ENCODE measurements around the gene LRRC47. TPM values are rescaled to one million over a fixed set of nuclear protein-coding genes. Genes with fewer than 3 reads are reported as not detected.
A peak's percentile ranks its signal among the peaks of the same experiment; 100 is the strongest.

The LRRC47 gene
- polyA plus RNA-seq, 1 experiment, result 37.1 TPM

DNA sequence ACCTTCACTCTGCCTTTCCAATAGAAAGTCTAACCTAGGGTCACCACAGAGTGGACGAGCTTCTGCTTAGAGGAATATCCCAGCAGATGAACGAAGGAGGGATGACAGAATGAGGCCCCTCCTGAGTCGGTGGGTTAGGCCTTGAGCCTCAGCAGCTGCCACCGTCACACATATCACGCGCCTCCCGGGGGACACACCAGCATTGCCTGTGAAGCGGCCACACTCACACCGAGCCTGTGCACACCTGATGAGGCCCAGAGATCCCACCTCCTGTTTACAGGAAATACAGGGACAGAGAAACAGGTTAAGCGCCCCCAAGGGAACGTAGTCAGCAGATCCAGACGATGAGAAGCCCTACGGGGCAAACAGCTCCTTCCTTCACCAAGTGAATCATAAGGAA, 25.1 kb upstream of the LRRC47 start:
- H3K9me3 ChIP-seq (ENCODE audit: control insufficient read depth, insufficient read depth, low read length), result no peaks in the 10 kb centered on the region
- H3K27me3 ChIP-seq (ENCODE audit: control insufficient read depth, insufficient read depth, low read length), result no peaks in the 10 kb centered on the region
- H3K4me3 ChIP-seq (ENCODE audit: low read depth, low read length), result no peak overlapping the region
- no peak for DNase-seq (ENCODE audit: low read depth, low spot score)
- POLR2A ChIA-PET, result no interaction called here
- TF ChIP-seq, protein P1, sequence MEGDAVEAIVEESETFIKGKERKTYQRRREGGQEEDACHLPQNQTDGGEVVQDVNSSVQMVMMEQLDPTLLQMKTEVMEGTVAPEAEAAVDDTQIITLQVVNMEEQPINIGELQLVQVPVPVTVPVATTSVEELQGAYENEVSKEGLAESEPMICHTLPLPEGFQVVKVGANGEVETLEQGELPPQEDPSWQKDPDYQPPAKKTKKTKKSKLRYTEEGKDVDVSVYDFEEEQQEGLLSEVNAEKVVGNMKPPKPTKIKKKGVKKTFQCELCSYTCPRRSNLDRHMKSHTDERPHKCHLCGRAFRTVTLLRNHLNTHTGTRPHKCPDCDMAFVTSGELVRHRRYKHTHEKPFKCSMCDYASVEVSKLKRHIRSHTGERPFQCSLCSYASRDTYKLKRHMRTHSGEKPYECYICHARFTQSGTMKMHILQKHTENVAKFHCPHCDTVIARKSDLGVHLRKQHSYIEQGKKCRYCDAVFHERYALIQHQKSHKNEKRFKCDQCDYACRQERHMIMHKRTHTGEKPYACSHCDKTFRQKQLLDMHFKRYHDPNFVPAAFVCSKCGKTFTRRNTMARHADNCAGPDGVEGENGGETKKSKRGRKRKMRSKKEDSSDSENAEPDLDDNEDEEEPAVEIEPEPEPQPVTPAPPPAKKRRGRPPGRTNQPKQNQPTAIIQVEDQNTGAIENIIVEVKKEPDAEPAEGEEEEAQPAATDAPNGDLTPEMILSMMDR (IDR thresholded peaks at IDR 0.05; ENCODE audit: low read depth, low read length), result no peak
- CTCF ChIA-PET, result interaction anchor here (1.5 kb wide), 1 partner anchor 97 kb away, joined by 4 read pairs; no protein-coding TSS in a partner anchor
- H3K27ac ChIP-seq (ENCODE audit: low read depth, low read length), result no peak overlapping the region

DNA sequence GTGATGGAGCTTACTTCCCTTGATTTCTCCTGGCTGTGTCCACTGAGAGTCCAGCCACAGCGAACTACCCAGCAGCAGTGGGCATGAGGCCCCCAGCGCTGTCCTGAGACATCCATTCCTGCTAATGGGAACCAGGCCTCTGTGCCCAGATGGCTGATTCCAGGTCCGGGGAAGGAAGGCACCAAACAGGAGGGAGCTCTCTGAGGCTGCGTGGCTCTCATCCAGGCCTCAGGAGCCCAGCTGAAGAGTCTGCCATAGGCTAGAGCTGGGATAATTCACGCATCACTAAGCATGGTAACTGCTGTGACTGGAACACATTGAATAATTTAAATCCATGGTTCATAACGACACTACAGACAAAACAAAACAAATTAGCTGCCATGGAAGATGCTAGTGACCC, 24.7 kb upstream of the LRRC47 start:
- TF ChIP-seq, protein P1 (IDR thresholded peaks at IDR 0.05; ENCODE audit: low read depth, low read length), result no peak
- POLR2A ChIA-PET, result no interaction called here
- Histone ChIP-seq H3K27me3 (ENCODE audit: control insufficient read depth, insufficient read depth, low read length) (no peaks in the 10 kb centered on the region), H3K27ac (ENCODE audit: low read depth, low read length) (no peak overlapping the region), H3K9me3 (ENCODE audit: control insufficient read depth, insufficient read depth, low read length) (no peaks in the 10 kb centered on the region), H3K4me3 (ENCODE audit: low read depth, low read length) (no peak overlapping the region)
- no peak for DNase-seq (ENCODE audit: low read depth, low spot score)
- CTCF ChIA-PET, result interaction anchor here (1.5 kb wide), 1 partner anchor 96 kb away, joined by 4 read pairs; no protein-coding TSS in a partner anchor

DNA sequence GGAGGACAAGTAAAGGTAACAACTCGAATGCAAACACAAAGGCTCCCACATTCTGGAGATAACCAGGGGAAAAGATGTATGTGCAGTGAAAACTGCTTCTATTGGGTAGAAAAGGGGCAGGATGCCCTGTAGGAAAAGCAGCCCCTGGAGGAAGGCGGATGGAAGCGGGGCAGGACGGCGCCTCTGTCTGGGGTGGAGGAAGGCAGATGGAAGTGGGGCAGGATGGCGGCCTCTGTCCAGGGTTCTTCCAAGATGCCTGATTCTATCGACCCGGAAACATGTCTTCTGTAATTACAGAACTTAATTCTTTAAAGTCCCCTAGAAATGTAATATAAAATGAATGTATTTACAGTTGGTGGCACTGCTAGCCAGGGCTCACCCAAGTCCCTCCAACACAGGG, 24.0 kb upstream of the LRRC47 start:
- Histone ChIP-seq H3K4me3 (ENCODE audit: low read depth, low read length) (no peak overlapping the region), H3K27me3 (ENCODE audit: control insufficient read depth, insufficient read depth, low read length) (no peaks in the 10 kb centered on the region), H3K27ac (ENCODE audit: low read depth, low read length) (peak overlapping the region; percentile 21), H3K9me3 (ENCODE audit: control insufficient read depth, insufficient read depth, low read length) (no peaks in the 10 kb centered on the region)
- POLR2A ChIA-PET, result no interaction called here
- DNase-seq (ENCODE audit: low read depth, low spot score), result no peak
- TF ChIP-seq, protein P1 (IDR thresholded peaks at IDR 0.05; ENCODE audit: low read depth, low read length), result no peak
- CTCF ChIA-PET, result no interaction called here

DNA sequence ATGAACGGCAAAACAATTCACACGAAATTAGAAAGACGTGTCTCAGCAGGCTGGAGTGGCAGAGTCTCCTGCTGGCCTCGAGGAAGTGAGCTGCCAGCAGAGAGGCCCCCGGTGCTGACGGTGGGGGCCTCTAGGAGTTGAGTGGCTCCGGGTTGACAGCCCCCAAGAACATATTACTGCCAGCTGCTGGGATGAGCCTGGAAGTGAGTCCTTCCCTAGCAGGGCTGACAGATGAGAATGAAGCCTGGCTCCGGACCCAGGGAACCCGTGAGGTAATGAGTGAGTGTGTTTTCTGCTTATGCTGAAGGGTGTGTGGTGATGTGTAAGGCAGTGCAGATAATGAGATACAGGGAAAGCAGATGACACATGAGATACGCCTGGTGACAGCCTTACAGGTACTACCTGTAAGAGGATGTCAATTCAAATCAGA, 23.5 kb upstream of the LRRC47 start:
- Histone ChIP-seq H3K27ac (ENCODE audit: low read depth, low read length) (no peak overlapping the region), H3K27me3 (ENCODE audit: control insufficient read depth, insufficient read depth, low read length) (no peaks in the 10 kb centered on the region), H3K9me3 (ENCODE audit: control insufficient read depth, insufficient read depth, low read length) (no peaks in the 10 kb centered on the region; the same call in 1 of the 2 replicates), H3K4me3 (ENCODE audit: low read depth, low read length) (no peak overlapping the region)
- TF ChIP-seq, protein P1 (IDR thresholded peaks at IDR 0.05; ENCODE audit: low read depth, low read length), result no peak
- ChIA-PET POLR2A (no interaction called here), CTCF (no interaction called here)
- DNase-seq (ENCODE audit: low read depth, low spot score), result no peak

DNA sequence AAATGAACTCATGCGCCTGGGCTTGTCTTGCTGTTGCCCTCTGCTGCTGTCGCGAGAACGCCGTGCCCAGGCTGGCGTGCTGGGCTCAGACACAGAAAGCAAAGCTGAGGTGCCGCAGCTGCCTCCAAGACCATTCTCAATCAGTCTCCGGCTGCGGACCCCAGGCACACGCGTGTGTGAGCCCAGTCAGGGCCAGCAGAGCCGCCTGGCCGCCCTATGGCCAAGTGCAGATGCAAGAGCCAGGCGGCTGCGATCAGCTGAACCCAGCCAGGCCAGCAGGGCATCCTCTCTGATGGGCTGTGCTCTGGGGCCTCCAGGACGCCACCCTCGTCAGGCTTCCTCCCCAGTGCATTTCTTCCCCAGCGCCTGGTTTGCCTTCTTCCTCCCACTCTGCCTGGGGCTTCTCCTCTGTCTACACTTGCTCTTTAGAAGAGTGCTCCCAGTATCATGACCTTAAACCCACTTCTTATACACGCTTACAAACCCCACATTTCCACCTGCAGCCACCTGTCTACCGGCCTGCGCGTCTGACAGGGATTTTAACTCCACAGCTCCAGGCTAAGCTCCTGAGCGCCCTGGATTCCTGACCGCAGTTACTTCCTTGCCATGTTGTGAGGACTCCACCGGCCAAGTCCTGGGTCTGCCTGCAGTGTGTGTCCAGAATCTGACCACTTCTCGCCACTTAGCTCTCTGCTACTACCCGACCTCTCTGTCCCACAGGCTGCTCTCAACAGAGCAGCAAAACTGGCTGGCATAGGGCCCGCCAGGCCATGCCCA, 21.7 kb upstream of the LRRC47 start:
- no peak overlapping the region for H3K4me3 ChIP-seq (ENCODE audit: low read depth, low read length)
- TF ChIP-seq, protein P1 (IDR thresholded peaks at IDR 0.05; ENCODE audit: low read depth, low read length), result no peak
- ChIA-PET CTCF (no interaction called here), POLR2A (no interaction called here)
- H3K9me3 ChIP-seq (ENCODE audit: control insufficient read depth, insufficient read depth, low read length), result no peaks in the 10 kb centered on the region; the same call in 1 of the 2 replicates
- DNase-seq (ENCODE audit: low read depth, low spot score), result no peak
- no peak overlapping the region for H3K27ac ChIP-seq (ENCODE audit: low read depth, low read length)
- no peaks in the 10 kb centered on the region for H3K27me3 ChIP-seq (ENCODE audit: control insufficient read depth, insufficient read depth, low read length)

All from AG04450 (cell line).